GM12864 (cell line): Measurements from ENCODE around the gene ANK3.

Experiments used
- DNase-seq: peaks from one replicate; pipeline ENCODE4 v3.0.0-alpha.2; 2011; ENCODE audit warnings: low read depth
- H3K4me3 ChIP-seq: 2 replicates; pipeline ENCODE4 v1.5.1; 2011; ENCODE audit warnings: mild to moderate bottlenecking, low read depth, low read length, control low read depth
- TF ChIP-seq, protein P1 (sequence below): IDR thresholded peaks from 2 replicates; pipeline ENCODE4 v1.5.1; 2011; ENCODE audit warnings: low read depth, mild to moderate bottlenecking, moderate library complexity, low read length, control low read depth, inconsistent platforms; ENCODE audit errors: missing control alignments

ANK3 gene

DNA sequence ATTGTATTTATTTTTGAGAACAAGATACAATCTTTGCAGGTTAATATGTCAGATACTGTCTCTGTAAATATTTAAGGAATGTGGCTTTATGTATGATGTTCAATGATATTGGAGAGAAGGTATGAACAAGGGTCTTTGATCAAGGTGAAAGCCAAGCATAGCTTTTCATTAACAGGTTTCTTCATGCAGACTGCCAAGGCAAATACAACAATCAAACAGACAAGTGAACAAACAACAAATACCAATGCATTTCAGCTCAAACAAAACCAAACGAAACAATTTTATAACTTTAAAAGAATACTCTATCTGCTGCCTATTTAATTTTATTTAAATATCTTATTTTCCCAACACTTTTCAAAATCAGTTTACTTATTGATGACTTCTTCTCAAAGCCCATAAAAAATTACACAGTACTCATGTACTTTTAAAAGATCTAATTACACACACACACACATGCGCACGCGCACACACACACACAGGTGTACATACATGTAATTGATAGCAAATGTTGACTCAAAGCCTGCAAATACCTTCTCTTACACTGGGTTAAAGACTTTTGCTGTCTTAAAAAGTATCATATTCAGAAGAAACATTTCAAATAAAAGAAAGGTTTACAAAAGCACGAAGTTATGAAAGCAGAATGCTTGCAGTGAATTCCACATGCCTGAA, 282.2 kb downstream of the ANK3 start:
- no peak overlapping the region for H3K4me3 ChIP-seq
- TF ChIP-seq, protein P1, sequence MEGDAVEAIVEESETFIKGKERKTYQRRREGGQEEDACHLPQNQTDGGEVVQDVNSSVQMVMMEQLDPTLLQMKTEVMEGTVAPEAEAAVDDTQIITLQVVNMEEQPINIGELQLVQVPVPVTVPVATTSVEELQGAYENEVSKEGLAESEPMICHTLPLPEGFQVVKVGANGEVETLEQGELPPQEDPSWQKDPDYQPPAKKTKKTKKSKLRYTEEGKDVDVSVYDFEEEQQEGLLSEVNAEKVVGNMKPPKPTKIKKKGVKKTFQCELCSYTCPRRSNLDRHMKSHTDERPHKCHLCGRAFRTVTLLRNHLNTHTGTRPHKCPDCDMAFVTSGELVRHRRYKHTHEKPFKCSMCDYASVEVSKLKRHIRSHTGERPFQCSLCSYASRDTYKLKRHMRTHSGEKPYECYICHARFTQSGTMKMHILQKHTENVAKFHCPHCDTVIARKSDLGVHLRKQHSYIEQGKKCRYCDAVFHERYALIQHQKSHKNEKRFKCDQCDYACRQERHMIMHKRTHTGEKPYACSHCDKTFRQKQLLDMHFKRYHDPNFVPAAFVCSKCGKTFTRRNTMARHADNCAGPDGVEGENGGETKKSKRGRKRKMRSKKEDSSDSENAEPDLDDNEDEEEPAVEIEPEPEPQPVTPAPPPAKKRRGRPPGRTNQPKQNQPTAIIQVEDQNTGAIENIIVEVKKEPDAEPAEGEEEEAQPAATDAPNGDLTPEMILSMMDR = no peak
- DNase-seq = no peak

DNA sequence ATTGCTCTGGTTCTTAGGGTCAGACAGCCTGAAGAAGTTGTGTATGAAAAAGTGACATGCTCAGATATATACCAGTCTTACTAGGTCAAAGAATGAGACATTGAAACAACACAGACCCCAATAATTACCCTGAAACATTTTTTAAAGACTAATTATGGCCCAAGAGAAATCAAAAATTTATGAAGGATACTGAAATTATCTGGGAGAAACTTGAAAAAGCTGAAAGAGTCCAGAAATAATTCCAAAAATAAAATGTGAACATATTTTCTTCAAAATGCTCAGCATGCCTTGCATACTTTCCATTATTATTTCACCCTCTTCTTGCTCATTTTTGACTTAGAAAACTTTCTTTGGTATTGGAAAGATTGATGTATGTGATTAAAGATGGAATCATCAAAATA, 284.4 kb downstream of the ANK3 start:
- no peak for DNase-seq

DNA sequence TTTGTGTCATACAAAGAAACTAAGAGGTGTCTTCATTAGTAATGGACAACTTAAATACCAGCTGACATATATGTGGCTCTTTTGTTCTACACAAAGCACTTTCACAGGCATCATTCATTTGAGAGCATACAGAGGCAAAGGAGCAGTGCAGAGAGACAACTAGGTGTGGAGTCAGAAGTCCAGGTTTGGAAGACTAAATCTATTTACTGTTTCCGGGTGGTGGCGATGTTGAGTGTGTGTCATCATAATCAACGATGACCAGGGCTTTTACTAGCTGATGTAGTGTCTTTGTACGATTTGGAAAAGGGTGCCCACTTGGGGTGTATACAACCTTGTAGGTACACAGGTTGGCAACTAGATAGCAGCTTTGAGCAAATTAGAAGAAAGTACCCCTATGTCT, 287.9 kb downstream of the ANK3 start:
- H3K4me3 ChIP-seq = no peak overlapping the region
- DNase-seq = no peak
- TF ChIP-seq, protein P1 = no peak

More for the DNA sequence above, 284.4 kb downstream of the ANK3 start:
- TF ChIP-seq, protein P1 = no peak
- no peak overlapping the region for H3K4me3 ChIP-seq

DNA sequence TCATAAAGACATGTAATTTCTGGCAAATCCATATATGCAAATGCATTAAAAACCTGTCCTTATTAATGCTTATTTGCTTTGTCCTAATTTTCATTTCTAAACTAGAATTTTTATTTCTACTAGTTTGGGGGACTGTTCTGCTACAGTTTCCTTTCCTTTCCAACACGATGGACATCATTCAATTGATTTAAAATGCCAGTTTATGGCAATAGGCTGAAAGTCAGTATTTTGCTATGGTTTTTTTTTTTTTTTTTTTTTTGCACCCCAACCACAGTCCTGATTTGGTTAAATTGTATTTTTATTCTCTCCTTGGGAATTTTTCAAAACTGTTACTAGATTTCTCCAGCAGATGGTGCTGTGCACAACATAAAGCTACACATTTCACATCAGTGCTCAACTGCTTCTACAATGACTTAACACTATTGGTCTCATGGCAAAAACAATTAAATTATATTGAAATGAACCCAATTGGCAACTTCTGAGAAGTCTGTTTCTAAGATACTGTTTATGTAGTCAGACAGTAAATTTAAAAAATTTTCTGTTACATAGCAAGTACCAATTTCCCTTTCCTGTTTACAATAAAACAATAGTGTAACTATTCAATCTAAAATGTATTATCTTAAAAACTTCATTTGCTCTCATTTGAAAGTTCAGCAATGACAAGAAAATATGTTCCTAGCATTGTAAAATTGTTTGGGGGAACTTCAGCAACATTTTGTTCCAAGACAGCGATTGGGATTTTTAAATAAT, 289.5 kb downstream of the ANK3 start:
- no peak overlapping the region for H3K4me3 ChIP-seq
- DNase-seq = no peak
- TF ChIP-seq, protein P1 = peak; percentile 56

DNA sequence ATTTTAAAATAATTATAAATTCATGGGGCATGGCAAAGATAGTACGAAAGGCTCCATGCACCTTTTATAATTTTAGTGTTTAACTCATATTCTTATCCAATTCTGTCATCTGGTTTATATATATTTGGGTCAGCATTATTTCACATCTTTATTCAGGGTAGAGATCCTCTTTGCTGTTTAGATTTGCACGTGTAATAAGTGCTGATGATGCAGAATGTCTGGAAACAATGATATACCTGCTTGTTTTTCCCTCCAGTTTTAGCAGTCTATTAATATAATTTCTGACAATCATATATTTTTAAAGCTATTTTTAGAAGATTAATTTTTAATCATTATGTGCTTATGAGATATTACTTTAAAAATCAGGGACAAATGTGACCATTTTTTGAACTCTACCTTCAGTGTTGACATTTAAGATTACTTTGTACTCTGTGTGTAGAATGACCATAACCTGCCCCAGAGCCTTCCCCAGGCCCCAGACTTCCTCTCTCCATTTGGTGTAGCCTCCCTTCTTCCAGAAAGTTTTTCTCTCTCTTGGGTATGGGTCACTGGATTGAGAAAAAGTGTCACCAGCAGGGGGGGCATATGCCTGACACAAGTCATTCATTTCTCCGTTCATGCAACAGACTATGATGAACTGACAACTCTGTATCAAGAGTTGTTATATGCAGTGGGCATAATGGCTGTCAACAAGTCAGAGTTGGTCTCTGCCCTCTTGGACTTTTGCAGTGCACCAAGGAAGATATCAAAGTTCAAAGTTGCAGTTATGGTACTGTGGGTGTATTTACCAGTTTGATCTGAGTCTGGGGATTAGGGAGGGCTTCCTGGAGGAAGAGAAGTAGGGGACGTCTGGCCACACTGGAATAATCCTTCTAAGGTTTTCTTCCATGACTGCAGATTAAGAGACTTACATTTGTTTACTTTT, 290.7 kb downstream of the ANK3 start:
- H3K4me3 ChIP-seq = no peak overlapping the region
- TF ChIP-seq, protein P1 = peak; percentile 42
- no peak for DNase-seq

DNA sequence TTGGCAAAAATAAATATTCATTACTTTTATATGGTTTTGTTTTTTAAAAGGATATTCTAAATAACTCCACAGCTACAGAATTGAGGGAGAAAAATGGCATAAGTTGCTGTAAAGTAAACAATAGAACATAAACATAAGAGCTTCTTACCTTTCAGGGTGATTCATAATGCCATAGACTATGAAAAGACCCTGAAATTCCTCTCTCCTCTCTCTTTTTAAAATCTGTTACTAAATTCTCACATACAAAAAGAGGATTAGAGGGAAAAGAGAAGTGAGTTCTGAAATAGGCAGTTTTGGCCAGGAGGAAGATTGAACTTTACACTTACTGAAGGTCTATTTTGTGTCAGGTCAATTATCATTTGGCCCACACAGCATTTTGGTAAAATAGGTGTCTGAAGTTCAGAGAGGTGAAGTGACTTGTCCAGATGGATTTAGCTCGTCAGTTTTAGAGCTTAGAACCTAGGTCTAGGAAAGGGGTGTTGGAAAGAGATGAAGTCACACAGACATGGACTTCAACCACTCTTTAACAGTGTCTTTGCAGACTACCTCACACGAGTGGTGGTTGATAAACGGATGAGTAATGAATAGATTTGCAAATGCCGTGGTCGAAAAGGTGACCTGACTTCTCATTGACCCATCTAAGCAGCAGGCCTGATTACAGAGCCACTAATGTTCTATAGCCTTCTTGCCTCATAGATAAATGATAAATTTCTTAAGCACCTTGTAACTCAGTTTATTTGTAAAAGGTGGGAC, 292.7 kb downstream of the ANK3 start:
- TF ChIP-seq, protein P1 = no peak
- H3K4me3 ChIP-seq = no peak overlapping the region
- no peak for DNase-seq
